Measurements from ENCODE around the gene RRAGC.

Gene RRAGC

GRCh38 chr1:38829368-38829767, 30.2 kb downstream of the RRAGC start:
- no peak for TF ChIP-seq CTCF (IDR thresholded peaks at IDR 0.05; ENCODE audit: control insufficient read depth, extremely low read depth, insufficient read depth)

GRCh38 chr1:38827318-38827717, 32.3 kb downstream of the RRAGC start:
- no peak for TF ChIP-seq CTCF (IDR thresholded peaks at IDR 0.05; ENCODE audit: control insufficient read depth, extremely low read depth, insufficient read depth)
- no peak overlapping the region for H3K4me3 ChIP-seq (ENCODE audit: low read depth, low read length)
- no peak for DNase-seq (ENCODE audit: low read depth)

More at GRCh38 chr1:38829368-38829767, 30.2 kb downstream of the RRAGC start:
- DNase-seq (ENCODE audit: low read depth) = no peak
- H3K4me3 ChIP-seq (ENCODE audit: low read depth, low read length) = no peak overlapping the region

GRCh38 chr1:38826886-38827285, 32.7 kb downstream of the RRAGC start:
- no peak overlapping the region for H3K4me3 ChIP-seq (ENCODE audit: low read depth, low read length)
- no peak for TF ChIP-seq CTCF (IDR thresholded peaks at IDR 0.05; ENCODE audit: control insufficient read depth, extremely low read depth, insufficient read depth)
- DNase-seq (ENCODE audit: low read depth) = no peak

- DNase-seq (ENCODE audit: low read depth) = no peak
- no peak overlapping the region for H3K4me3 ChIP-seq (ENCODE audit: low read depth, low read length)
- TF ChIP-seq CTCF (IDR thresholded peaks at IDR 0.05; ENCODE audit: control insufficient read depth, extremely low read depth, insufficient read depth) = no peak
Observed at GRCh38 chr1:38826262-38826661, 33.3 kb downstream of the RRAGC start.

GRCh38 chr1:38820860-38821259, 38.7 kb downstream of the RRAGC start:
- H3K4me3 ChIP-seq (ENCODE audit: low read depth, low read length) = no peak overlapping the region
- no peak for DNase-seq (ENCODE audit: low read depth)
- TF ChIP-seq CTCF (IDR thresholded peaks at IDR 0.05; ENCODE audit: control insufficient read depth, extremely low read depth, insufficient read depth) = no peak

DNA sequence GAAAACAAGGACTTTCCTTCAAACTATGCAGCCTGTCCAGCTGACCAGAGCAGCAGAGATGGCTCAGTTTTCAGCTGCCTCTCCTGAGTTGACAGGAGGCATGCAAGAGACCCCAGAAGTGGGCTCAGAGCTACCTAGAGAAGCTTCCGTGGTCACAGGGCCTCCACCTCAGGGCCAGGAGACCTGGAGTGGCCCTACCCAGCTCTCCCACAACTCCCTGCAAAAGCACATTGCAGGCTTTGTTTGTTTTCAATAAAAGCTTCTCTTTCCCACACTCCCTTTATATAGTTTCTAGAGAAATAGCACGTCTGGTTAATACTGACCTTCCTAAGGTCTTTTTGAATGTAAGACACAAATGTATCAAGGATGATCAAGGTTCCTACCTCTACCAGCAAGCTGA, 40.1 kb downstream of the RRAGC start:
- no peak for TF ChIP-seq CTCF (IDR thresholded peaks at IDR 0.05; ENCODE audit: control insufficient read depth, extremely low read depth, insufficient read depth)
- no peak for DNase-seq (ENCODE audit: low read depth)
- no peak overlapping the region for H3K4me3 ChIP-seq (ENCODE audit: low read depth, low read length)

DNA sequence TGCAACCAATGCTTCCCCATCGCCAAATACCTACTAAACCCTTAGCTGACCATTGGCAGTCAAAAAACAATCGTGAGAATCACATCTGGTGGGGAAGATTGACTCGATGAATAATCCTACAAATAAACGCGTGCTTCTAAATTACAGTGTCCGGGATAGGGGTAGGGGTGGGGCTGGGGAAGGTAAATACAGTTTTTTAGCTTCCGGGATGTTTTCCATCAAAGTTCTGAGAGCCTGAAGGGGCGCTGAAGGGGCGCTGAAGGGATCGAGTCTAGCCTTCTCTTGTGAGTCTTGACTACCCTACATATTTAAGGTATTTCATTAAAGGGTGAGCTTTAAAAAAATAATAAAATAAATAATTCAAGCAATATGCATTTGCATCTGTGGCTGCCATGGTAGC, 40.5 kb downstream of the RRAGC start:
- no peak for TF ChIP-seq CTCF (IDR thresholded peaks at IDR 0.05; ENCODE audit: control insufficient read depth, extremely low read depth, insufficient read depth)
- H3K4me3 ChIP-seq (ENCODE audit: low read depth, low read length) = no peak overlapping the region
- DNase-seq (ENCODE audit: low read depth) = no peak

Measured in LNCaP clone FGC (cell line).